ENCODE data around the gene USP22. TPM values are rescaled to one million over a fixed set of nuclear protein-coding genes. Genes with fewer than 3 reads are reported as not detected.

The USP22 gene
- total RNA-seq, 1 experiment from 2014 or later, result 210 TPM

DNA sequence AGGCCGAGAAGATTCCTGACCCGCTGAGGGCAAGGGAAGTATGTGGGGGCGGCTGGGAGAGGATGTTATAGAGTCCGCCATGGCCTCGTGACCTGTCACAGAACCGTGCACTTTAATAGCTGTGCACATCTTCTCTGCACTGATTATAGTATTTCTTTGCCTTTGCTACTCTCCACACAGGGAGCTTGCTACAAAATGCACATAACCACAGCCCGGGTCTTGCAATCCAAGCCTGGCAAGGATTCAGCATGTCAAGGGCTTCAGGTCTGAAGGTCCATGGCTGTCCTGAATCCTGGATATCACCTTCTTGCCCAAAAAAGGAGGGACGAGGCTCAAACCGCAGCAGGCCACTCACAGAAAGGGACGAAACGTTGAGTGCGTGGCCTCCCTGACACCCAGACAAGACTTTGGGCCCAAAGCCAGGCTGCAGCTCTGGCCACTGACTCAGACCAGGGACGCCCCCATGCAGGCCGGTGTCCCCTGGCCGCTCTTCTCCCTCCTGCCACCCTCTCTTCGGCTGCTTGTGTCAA is 43.7 kb downstream of the USP22 start:
- Histone ChIP-seq H3K9ac (ENCODE audit: low read length) (no peak overlapping the region), H3K4me2 (ENCODE audit: low read length) (no peak overlapping the region), H3K79me2 (ENCODE audit: insufficient read depth, low read length) (peaks cover 6% of the 10 kb centered on the region; the same call in 1 of the 2 replicates), H3K4me3 (replicated peaks in 1 of 2; ENCODE audit: low read depth in 1 of 2, low read length in 2 of 2) (no peak overlapping the region), H2AFZ (ENCODE audit: low read depth, low read length, poor library complexity, severe bottlenecking) (no peak overlapping the region), H3K9me3 (ENCODE audit: control insufficient read depth in 1 of 2, insufficient read depth in 1 of 2, low read depth in 1 of 2, low read length in 2 of 2) (no peaks in the 10 kb centered on the region), H3K4me1 (ENCODE audit: control insufficient read depth in 1 of 2, insufficient read depth in 2 of 2, low read length in 2 of 2) (no peaks in the 10 kb centered on the region), H4K20me1 (ENCODE audit: insufficient read depth) (no peaks in the 10 kb centered on the region), H3K9me2 (ENCODE audit: insufficient read depth) (no peaks in the 10 kb centered on the region), H3K27ac (ENCODE audit: low read depth, low read length) (peak overlapping the region; percentile 27; the same call in 1 of the 2 replicates), H3K27me3 (ENCODE audit: insufficient read depth, low read length) (no peaks in the 10 kb centered on the region), H3K36me3 (ENCODE audit: control insufficient read depth in 1 of 2, insufficient read depth in 2 of 2, low read length in 2 of 2) (peaks cover 29 to 31% of the 10 kb centered on the region in 2 experiments)
- ATAC-seq (no peak), DNase-seq (ENCODE audit: low read depth, low spot score) (no peak)
- ChIA-PET CTCF (no interaction called here), RAD21 (ENCODE audit: low non-redundant PET in 1 of 2, low total read pairs in 2 of 2, uncharacterized antibody in 2 of 2, unreplicated experiment in 2 of 2) (no interaction called here), POLR2A (no interaction called here)
- no TSS peak for BruUV-seq (replicated peaks)
- intact Hi-C loops (cut with micrococcal nuclease), result no loop called here
- TF ChIP-seq SRF (IDR thresholded peaks at IDR 0.05; ENCODE audit: low read depth), result no peak
- TF ChIP-seq JUND (IDR thresholded peaks at IDR 0.05), result no peak
- 0 out of 2 replicates have a peak, but pooled peaks have one; percentile 28 for TF ChIP-seq SIN3A (IDR thresholded peaks at IDR 0.05; ENCODE audit: low read depth)
- no peak for TF ChIP-seq ELF1 (IDR thresholded peaks at IDR 0.05; ENCODE audit: borderline replicate concordance, low read depth)
- TF ChIP-seq POLR2AphosphoS5 (IDR thresholded peaks at IDR 0.05; ENCODE audit: low read depth, low read length), result peak; percentile 47

- ChIA-PET CTCF (no interaction called here), RAD21 (ENCODE audit: low non-redundant PET in 1 of 2, low total read pairs in 2 of 2, uncharacterized antibody in 2 of 2, unreplicated experiment in 2 of 2) (no interaction called here), POLR2A (no interaction called here)
- no peak for DNase-seq (ENCODE audit: low read depth, low spot score)
- Histone ChIP-seq H3K36me3 (ENCODE audit: control insufficient read depth in 1 of 2, insufficient read depth in 2 of 2, low read length in 2 of 2) (peaks cover 26 to 27% of the 10 kb centered on the region in 2 experiments), H3K9ac (ENCODE audit: low read length) (no peak overlapping the region), H2AFZ (ENCODE audit: low read depth, low read length, poor library complexity, severe bottlenecking) (no peak overlapping the region), H3K9me2 (ENCODE audit: insufficient read depth) (no peaks in the 10 kb centered on the region), H3K4me3 (replicated peaks in 1 of 2; ENCODE audit: low read depth in 1 of 2, low read length in 2 of 2) (no peak overlapping the region), H3K27ac (ENCODE audit: low read depth, low read length) (no peak overlapping the region), H3K4me2 (ENCODE audit: low read length) (no peak overlapping the region), H4K20me1 (ENCODE audit: insufficient read depth) (no peaks in the 10 kb centered on the region), H3K4me1 (ENCODE audit: control insufficient read depth in 1 of 2, insufficient read depth in 2 of 2, low read length in 2 of 2) (peaks cover 0 to 1% of the 10 kb centered on the region in 2 experiments; a peak in 1 of 4 replicates), H3K27me3 (ENCODE audit: insufficient read depth, low read length) (no peaks in the 10 kb centered on the region), H3K79me2 (ENCODE audit: insufficient read depth, low read length) (peaks cover 6% of the 10 kb centered on the region; the same call in 1 of the 2 replicates), H3K9me3 (ENCODE audit: control insufficient read depth in 1 of 2, insufficient read depth in 1 of 2, low read depth in 1 of 2, low read length in 2 of 2) (no peaks in the 10 kb centered on the region)
- no TSS peak for BruUV-seq (replicated peaks)
- intact Hi-C loops (cut with micrococcal nuclease), result no loop called here
- 0 out of 2 replicates have a peak, but pooled peaks have one; percentile 2 for ATAC-seq
- TF ChIP-seq SIN3A (IDR thresholded peaks at IDR 0.05; ENCODE audit: low read depth) (0 out of 2 replicates have a peak, but pooled peaks have one; percentile 22), SRF (IDR thresholded peaks at IDR 0.05; ENCODE audit: low read depth) (no peak)
Observed at GRCh38 chr17:20998571-20999043, 44.2 kb downstream of the USP22 start.
